ENCODE measurements around the gene ARHGAP42.

ARHGAP42 gene

GRCh38 chr11:100691896-100692653 is 5.0 kb downstream of the ARHGAP42 start:
- no peak for DNase-seq (ENCODE audit: low read depth in 1 of 2, low spot score in 1 of 2)
- Histone ChIP-seq H3K27ac (replicated peaks) (no peak overlapping the region), H3K4me3 (replicated peaks; ENCODE audit: insufficient read depth, low read length) (no peak overlapping the region), H3K27me3 (ENCODE audit: insufficient read depth, poor library complexity, severe bottlenecking) (peaks cover 2% of the 10 kb centered on the region)
- TF ChIP-seq POLR2AphosphoS5 (IDR thresholded peaks at IDR 0.05; ENCODE audit: low read depth), result no peak
- TF ChIP-seq CTCF (IDR thresholded peaks at IDR 0.05; ENCODE audit: insufficient read depth, low read length), result no peak
- TF ChIP-seq GABPA (IDR thresholded peaks at IDR 0.05; ENCODE audit: low read depth), result no peak
- no peak for TF ChIP-seq SPI1 (IDR thresholded peaks at IDR 0.05; ENCODE audit: borderline replicate concordance, low read depth)
- no peak for TF ChIP-seq REST (IDR thresholded peaks at IDR 0.05; ENCODE audit: insufficient replicate concordance, low read depth)

- no peak for DNase-seq (ENCODE audit: low read depth in 1 of 2, low spot score in 1 of 2)
- Histone ChIP-seq H3K27ac (replicated peaks) (no peak overlapping the region), H3K4me3 (replicated peaks; ENCODE audit: insufficient read depth, low read length) (no peak overlapping the region), H3K27me3 (ENCODE audit: insufficient read depth, poor library complexity, severe bottlenecking) (no peaks in the 10 kb centered on the region)
- TF ChIP-seq POLR2AphosphoS5 (IDR thresholded peaks at IDR 0.05; ENCODE audit: low read depth) (no peak), SPI1 (IDR thresholded peaks at IDR 0.05; ENCODE audit: borderline replicate concordance, low read depth) (no peak), REST (IDR thresholded peaks at IDR 0.05; ENCODE audit: insufficient replicate concordance, low read depth) (no peak), CTCF (IDR thresholded peaks at IDR 0.05; ENCODE audit: insufficient read depth, low read length) (no peak), GABPA (IDR thresholded peaks at IDR 0.05; ENCODE audit: low read depth) (no peak)
Observed at GRCh38 chr11:100695911-100696310, 8.8 kb downstream of the ARHGAP42 start.

- Histone ChIP-seq H3K27ac (replicated peaks) (no peak overlapping the region), H3K4me3 (replicated peaks; ENCODE audit: insufficient read depth, low read length) (no peak overlapping the region), H3K27me3 (ENCODE audit: insufficient read depth, poor library complexity, severe bottlenecking) (no peaks in the 10 kb centered on the region)
- no peak for DNase-seq (ENCODE audit: low read depth in 1 of 2, low spot score in 1 of 2)
- no peak for TF ChIP-seq CTCF (IDR thresholded peaks at IDR 0.05; ENCODE audit: insufficient read depth, low read length)
- no peak for TF ChIP-seq POLR2AphosphoS5 (IDR thresholded peaks at IDR 0.05; ENCODE audit: low read depth)
- no peak for TF ChIP-seq GABPA (IDR thresholded peaks at IDR 0.05; ENCODE audit: low read depth)
- TF ChIP-seq SPI1 (IDR thresholded peaks at IDR 0.05; ENCODE audit: borderline replicate concordance, low read depth), result no peak
- no peak for TF ChIP-seq REST (IDR thresholded peaks at IDR 0.05; ENCODE audit: insufficient replicate concordance, low read depth)
Observed at GRCh38 chr11:100703139-100703538, 16.1 kb downstream of the ARHGAP42 start.

All from HL-60 (cell line).